ENCODE measurements around the gene SMIM41.

SMIM41 gene

DNA sequence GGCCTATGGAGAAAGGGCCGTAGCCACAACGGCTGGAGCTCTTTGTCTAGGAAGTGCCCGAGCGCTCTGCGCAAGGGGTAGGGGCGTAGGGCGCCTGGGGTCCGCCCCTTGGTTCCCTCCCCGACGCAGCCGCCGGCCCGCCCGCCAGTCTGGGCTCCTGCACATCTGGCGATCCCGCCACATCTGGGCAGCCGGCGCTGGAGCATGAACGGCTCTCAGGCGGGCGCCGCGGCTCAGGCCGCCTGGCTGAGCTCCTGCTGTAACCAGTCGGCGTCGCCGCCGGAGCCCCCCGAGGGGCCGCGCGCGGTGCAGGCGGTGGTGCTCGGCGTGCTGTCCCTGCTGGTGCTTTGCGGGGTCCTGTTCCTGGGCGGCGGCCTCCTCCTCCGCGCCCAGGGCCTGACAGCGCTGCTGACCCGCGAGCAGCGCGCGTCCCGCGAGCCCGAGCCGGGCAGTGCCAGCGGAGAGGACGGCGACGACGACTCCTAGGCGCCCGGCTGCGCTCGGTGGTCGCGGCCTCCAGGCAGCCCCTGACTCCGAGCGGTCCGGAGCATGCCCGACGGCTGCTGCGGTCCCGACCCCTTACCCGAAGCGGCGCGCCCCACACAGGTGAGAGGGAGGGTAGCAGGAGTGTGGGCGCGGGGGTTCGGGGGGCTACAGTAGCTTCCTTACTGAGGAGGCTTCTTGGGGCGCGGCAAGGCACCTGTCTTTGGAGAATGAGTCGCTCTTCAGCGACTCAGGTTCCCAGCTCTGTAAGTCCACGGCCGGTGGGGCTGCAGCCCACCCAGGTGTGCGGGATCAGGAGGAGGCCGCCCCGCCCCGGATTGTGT lies at the start of gene SMIM41:
Gene SMIM41 (plus strand): TSS at position 129 of the 827 bp plus-strand sequence. CDS start 76 bp downstream, at position 205.
- H3K4me3 ChIP-seq (ENCODE audit: low read length): no peak within 1 kb of the TSS
- TF ChIP-seq ZNF274 (IDR thresholded peaks at IDR 0.05; ENCODE audit: low read depth, low read length): no peak

DNA sequence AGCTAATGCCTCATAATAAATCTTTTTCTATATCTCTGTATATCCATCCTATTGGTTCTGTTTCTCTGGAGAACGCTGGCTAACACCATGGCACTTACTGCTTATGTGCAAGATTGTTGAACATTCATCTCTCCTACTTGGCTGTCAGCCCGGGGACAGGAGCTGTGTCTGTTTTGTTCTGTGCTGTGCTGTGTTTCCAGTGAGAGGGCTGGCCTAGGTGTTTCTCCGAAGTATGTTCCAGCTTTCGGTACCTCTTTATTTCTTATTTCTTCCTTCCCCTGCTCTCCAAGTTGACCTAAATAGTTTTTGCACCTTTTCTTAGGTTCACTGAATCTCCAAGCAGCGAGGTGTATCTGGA lies 47.1 kb upstream of the SMIM41 start:
- peak overlapping the region; percentile 27; the same call in 1 of the 2 replicates for H3K4me3 ChIP-seq (ENCODE audit: low read length)
- no peak for TF ChIP-seq ZNF274 (IDR thresholded peaks at IDR 0.05; ENCODE audit: low read depth, low read length)

DNA sequence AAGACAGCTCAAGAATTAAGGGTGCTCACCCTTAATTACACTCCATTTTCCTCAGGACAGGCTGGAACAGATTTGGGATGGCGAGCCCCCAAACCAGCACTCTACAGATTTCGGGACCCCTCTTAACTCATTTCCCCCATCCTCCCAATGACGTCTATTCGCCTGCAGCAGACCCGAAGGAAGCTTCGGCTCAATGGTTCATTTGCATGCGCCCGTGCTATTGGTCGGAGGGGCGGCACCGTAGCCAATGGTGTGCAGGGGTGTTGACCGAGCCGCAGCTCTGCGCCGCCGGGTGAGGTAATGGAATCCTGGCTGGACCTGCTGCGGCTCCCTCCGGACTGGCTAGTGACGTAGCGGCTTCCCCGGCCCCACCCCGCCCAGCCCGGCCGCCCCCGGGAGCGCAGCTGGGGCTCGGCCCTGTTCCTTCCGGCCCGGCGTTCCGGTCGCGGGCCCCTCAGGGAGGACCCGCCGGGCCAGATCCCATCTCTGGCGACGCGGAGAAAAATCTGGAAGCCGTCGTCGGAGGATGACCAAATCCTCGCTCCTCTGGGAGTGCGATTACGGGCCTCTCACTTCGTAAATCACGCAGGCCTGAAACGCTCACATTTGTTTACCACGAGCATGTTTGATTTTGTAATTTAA lies 46.6 kb upstream of the SMIM41 start:
- peak overlapping the region; percentile 50; the same call in 1 of the 2 replicates for H3K4me3 ChIP-seq (ENCODE audit: low read length)
- no peak for TF ChIP-seq ZNF274 (IDR thresholded peaks at IDR 0.05; ENCODE audit: low read depth, low read length)

DNA sequence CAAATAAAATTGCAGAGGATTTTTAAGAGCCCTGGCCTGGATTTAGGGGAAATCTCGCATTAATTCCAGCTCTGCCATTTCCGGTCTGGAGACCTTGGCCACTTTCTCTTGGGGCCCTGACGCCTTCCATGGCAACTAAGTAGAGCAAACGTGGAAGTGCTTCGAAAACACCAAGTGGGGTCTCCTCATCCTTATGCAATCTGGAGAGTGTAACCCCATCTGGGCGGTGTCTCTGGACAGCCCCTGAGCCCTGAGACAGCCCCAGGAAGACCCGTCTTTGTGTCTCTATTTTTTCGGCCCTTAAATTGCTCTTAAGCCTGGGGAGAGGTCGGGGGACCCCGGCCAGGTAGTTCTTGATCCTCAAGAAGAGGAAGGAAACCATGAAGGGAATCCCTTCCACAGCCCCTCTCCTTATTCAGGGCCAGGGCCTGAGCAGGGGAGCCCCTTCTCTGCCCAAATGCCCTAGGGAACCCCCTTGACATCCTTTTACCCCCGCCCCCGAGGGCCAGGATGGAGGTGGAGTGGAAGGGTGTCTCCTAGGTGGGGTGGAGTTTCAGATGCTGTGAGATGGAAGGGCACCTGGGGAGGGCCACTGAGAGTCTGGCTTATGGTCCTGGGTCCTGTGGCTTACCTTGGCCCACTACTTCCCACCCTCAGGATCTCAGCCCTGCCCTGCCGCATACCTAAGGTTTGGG lies 45.9 kb upstream of the SMIM41 start:
- H3K4me3 ChIP-seq (ENCODE audit: low read length): peak overlapping the region; percentile 50; the same call in 1 of the 2 replicates
- no peak for TF ChIP-seq ZNF274 (IDR thresholded peaks at IDR 0.05; ENCODE audit: low read depth, low read length)

DNA sequence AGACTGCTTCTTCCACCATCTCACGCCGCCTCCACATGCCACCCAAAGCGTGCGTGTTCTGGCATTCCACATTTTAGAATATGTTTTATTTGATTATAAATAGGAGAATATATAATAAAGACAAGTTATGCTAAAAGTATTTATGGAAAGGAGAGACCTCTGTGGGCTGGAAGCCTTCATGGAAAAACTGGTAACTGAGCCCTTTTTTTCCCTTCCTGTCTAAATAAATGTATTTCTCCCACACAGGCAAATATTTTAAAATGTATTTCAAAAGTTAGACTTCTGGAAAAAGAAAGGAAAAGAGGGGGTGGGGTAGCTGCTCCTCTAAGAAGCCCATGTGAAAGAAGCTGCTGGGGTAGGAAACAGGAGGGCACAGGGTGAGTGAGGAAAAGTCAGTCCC lies 44.3 kb upstream of the SMIM41 start:
- no peak overlapping the region for H3K4me3 ChIP-seq (ENCODE audit: low read length)
- no peak for TF ChIP-seq ZNF274 (IDR thresholded peaks at IDR 0.05; ENCODE audit: low read depth, low read length)

DNA sequence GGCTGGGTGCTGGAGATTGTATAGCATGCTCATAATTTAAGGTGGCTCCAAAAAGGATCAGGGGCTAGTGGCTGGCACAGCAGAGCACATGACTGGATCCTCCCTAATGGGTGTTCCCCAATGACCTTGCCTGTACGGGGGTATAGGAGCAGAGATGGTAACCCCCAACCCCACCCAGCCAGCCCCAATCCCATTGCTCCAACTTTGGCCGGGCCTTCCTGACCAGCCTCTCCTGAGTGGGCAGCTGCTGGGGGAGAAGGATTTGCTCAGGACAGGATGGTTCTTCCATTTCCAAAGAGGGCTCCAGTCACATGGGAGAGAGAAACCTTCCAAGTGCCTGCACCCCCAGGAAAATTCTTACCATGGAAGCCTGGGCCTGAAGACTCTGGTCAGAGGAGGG lies 43.6 kb upstream of the SMIM41 start:
- H3K4me3 ChIP-seq (ENCODE audit: low read length): no peak overlapping the region
- no peak for TF ChIP-seq ZNF274 (IDR thresholded peaks at IDR 0.05; ENCODE audit: low read depth, low read length)

DNA sequence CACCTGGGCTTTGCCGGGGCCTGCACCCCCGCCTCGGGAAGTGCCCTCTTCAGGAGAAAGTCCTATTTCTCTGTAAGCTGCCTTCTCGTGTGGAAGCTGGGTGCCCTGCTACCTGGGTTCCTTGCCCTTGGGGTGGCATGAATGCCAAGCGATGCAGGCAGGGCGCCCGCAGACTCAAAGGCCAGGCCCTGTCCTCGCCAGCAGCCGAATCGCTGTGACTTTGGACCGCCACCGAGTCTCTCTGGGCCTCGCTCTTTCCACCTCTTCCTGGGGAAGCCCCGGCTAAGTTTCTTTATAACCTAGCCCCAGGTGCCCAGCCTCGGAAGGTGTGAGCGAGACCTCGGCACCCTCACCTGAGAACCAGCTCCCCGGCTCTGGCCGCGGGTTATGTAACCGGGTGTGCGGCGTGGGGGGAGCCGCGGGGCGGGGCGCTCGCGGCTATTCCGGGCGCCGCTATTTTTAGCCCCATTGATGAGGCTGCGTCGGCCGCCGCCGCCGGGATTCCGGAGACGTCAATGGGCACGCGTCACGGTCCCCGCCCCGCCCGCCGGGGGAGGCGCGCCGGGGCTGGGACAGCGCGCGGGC lies 42.8 kb upstream of the SMIM41 start:
- TF ChIP-seq ZNF274 (IDR thresholded peaks at IDR 0.05; ENCODE audit: low read depth, low read length): no peak

DNA sequence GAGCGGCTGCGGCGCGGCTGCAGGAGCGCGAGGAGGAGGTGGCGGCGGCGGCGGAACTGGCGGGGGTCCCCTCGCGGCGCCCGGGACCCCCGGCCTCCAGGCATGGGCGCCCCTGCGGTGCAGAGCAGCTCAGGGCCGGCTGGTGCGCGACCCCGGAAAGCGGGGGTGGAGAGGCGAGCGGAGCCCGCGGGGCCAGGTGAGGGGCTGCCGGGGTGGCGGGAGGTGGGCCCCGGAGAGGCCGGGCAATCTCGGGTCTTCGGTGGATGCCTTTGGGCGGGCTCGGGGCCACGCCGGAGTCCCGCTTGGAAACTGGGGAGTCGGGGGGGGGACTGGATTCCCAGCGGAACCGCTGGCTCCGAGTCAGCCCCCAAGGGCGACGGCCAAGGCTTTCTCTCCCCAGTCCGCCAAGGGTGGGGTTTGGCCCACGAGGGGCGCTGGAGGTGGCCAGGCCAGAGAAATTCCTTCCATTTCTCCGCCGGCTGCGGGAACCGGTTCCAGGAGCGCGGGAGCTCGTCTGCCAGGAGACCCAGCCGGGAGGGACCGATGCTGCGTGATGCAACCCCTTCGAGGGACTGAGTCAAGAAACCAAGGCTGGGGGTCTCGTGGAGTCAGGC lies 42.1 kb upstream of the SMIM41 start:
- TF ChIP-seq ZNF274 (IDR thresholded peaks at IDR 0.05; ENCODE audit: low read depth, low read length): no peak
- H3K4me3 ChIP-seq (ENCODE audit: low read length): peak overlapping the region; percentile 42; the same call in 1 of the 2 replicates

More for the DNA sequence above, 42.8 kb upstream of the SMIM41 start:
- peak overlapping the region; percentile 35; the same call in 1 of the 2 replicates for H3K4me3 ChIP-seq (ENCODE audit: low read length)

DNA sequence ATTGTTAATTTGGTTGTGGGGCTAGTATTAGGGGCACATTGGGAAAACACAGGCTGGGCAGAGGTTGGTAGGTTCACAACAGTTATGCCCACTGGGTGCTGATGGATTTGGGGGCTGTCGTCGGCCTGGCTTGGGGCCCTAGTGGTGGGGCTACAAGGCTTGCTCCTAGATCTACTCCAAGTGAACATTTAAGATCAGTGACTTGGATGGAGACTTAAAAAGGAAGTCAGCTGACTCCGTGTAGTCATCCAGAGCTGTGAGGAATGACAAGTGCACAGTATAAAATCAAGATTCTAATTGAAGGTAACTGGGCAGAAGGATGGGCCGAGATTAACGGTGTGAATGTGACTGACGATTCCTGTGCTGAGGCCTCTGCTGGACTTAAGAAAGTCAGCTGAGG lies 41.1 kb upstream of the SMIM41 start:
- H3K4me3 ChIP-seq (ENCODE audit: low read length): no peak overlapping the region
- TF ChIP-seq ZNF274 (IDR thresholded peaks at IDR 0.05; ENCODE audit: low read depth, low read length): no peak

DNA sequence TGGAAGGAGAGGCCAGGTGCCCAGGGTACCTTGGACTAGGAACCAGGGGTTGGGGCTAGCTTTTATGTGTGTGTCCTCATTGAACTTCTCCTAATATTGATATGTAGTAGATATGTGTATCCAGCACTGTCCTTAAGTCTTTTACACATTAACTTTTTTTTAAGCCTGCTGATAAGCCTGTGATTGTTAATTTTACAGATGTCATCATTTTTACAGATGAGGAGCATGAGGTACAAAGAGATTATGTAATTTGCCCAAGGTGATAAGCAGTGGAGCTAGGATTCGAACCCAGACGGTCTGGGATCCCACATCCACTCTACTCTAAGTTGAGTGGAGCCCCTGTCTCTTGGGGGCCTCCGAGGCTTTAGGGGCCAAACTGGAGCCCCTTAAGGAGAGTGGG lies 38.5 kb upstream of the SMIM41 start:
- no peak overlapping the region for H3K4me3 ChIP-seq (ENCODE audit: low read length)
- TF ChIP-seq ZNF274 (IDR thresholded peaks at IDR 0.05; ENCODE audit: low read depth, low read length): no peak

DNA sequence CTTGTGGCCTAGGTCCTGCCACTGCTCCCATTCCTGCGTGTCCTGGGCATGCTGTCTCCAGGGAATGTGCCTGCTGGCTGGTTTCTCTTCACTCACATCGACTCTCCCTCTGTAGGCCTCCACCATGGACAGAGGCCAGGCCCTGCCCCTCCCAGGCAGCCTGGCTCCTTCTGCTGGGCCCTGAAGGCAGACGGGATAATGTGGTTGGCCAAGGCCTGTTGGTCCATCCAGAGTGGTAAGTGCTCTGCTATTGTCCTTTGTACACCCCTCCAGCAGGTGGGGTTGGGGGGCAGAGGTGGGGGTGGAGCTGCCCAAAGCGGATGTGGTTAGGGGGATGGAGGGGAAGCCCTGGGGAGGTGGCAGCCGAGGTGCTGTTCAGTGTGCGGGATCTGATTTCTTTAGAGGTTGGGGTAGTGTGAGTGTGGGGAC lies 37.8 kb upstream of the SMIM41 start:
- no peak for TF ChIP-seq ZNF274 (IDR thresholded peaks at IDR 0.05; ENCODE audit: low read depth, low read length)
- no peak overlapping the region for H3K4me3 ChIP-seq (ENCODE audit: low read length)

DNA sequence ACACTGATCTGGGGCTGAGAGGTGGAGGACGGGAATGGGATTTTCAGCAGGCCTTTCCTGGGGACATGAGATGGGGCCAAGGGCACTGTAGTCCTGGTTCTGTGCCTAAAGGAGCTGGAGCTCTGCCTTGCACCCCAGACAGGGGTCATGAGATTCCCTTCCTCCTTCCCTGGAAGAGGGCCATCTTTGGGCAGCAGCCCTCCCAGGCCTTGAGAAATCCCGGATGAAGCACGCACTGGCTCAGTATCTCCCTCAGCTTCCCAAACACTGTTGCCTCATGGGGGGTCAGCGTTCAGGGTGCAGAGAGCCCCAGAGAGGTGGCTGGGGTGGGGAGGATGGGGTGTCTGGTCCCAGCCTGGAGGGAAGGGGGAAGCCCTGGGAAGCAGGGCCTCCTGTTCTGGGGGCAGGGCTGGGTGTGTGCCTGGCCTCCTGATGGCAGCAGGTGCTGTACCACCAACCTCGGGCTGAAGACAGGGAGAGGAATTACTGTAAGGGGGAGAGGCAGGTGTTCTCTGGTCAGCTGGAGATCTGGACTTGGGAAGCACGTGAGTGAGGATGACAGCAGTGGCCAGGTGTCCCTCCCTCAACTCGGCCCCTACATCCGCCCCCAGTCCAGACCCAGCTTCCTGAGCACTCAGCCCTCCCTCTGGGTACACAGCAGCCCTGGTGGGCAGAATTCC lies 36.7 kb upstream of the SMIM41 start:
- TF ChIP-seq ZNF274 (IDR thresholded peaks at IDR 0.05; ENCODE audit: low read depth, low read length): no peak
- no peak overlapping the region for H3K4me3 ChIP-seq (ENCODE audit: low read length)

All from GM08714 (cell line).